ENCODE results near the gene CD109. TPM values are rescaled to one million over a fixed set of nuclear protein-coding genes. Genes with fewer than 3 reads are reported as not detected.
"Not testable (repeated sequence)": the region's sequence is repeated elsewhere in the genome, so short reads cannot be mapped to it uniquely, and the experiment has no call there.

CD109 gene
- polyA plus RNA-seq, 1 donor from 2014 or later, result not detected

DNA sequence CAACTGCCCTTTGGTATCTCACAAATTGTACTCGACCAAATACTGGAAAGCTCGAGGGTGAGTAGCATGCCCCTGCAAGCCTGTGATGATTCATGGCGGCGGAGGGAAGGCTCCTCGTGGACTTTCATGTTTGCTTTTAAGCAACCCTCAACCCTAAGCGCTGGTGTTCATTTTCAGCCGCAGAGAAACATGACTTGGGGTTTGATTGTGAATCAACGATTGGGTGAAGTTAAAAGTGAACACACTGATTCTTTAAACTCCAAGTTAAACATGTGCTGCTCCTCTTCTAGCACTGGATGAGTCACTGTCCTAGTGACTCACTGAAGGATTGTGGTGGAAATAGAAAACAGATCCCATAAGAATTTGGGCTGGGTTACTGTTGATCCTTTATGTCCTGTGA, 8.3 kb downstream of the CD109 start:
- no peaks in the 10 kb centered on the region for H3K36me3 Mint-ChIP-seq
- no peaks in the 10 kb centered on the region for H3K4me1 Mint-ChIP-seq
- H3K9me3 Mint-ChIP-seq, result no peaks in the 10 kb centered on the region
- no peak overlapping the region for H3K4me3 Mint-ChIP-seq
- peaks cover 7% of the 10 kb centered on the region for H3K27me3 Mint-ChIP-seq
- H3K27ac Mint-ChIP-seq, result no peak overlapping the region

DNA sequence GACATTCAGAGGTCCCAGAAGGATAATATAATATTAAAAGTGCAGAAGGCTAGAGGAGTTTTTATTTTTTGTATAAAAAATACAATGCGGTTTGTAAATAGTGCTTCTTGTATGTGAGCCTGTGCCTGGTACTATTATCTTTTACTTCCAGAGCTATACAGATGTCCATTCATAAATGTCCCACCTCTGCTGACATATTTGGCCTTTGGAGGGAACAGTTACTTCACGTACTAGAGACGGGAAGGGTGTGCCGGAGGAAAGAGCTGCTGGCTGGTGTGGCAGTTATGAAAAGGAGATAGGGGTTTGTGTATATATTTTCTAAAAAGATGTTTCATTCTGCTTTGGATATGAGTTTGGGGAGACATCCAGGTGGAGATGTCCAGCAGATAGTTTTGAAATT, 8.8 kb downstream of the CD109 start:
- H3K27me3 Mint-ChIP-seq, result peaks cover 7% of the 10 kb centered on the region

DNA sequence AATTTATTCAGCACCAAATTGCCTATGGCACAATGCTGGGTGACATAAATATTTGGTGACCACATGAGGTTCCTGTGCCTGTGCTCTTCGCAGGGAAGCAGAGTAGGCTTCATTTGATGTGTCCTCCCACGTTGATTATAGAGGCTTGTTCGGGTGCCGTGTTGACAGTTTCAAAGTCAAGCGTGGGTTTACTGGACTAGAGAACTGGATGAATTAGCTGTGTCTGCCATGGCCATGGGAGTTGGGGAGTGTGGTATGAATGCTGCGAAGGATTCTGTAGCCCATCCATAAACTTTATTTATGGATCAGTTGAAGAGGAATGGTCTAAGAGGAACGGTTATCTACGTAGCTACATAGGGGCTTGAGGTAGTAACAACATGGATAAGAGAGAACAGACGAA, 11.0 kb downstream of the CD109 start:
- H3K27me3 Mint-ChIP-seq, result peaks cover 1% of the 10 kb centered on the region
- H3K36me3 Mint-ChIP-seq, result no peaks in the 10 kb centered on the region
- no peaks in the 10 kb centered on the region for H3K4me1 Mint-ChIP-seq
- H3K27ac Mint-ChIP-seq, result no peak overlapping the region
- no peaks in the 10 kb centered on the region for H3K9me3 Mint-ChIP-seq
- H3K4me3 Mint-ChIP-seq, result no peak overlapping the region

More for the DNA sequence above, 8.8 kb downstream of the CD109 start:
- no peaks in the 10 kb centered on the region for H3K4me1 Mint-ChIP-seq
- H3K27ac Mint-ChIP-seq, result no peak overlapping the region
- H3K4me3 Mint-ChIP-seq, result no peak overlapping the region
- H3K9me3 Mint-ChIP-seq, result no peaks in the 10 kb centered on the region
- no peaks in the 10 kb centered on the region for H3K36me3 Mint-ChIP-seq

DNA sequence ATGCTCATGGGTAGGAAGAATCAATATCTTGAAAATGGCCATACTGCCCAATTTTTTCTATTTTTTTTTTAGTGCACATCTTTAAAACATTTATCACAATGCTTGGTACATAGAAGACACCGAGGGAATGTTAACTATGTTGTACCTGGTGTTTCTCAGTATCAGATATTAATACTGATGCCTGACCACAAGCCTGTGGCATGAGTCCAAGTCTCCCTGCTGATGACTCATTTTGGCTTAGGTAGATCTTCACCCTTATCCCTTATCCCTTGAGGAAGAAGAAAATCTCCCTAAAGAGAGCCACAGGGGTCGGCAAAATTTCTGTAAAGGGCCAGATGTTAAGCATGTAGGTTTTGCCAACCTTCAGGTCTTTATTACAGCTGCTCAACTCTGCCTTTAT, 14.5 kb downstream of the CD109 start:
- H3K27me3 Mint-ChIP-seq, result peaks cover 12% of the 10 kb centered on the region
- H3K4me3 Mint-ChIP-seq, result no peak overlapping the region
- H3K27ac Mint-ChIP-seq, result no peak overlapping the region
- peaks cover 0 to 3% (median 0%) of the 10 kb centered on the region in 3 donors for H3K4me1 Mint-ChIP-seq
- peaks cover 0 to 4% (median 0%) of the 10 kb centered on the region in 3 donors for H3K9me3 Mint-ChIP-seq
- H3K36me3 Mint-ChIP-seq, result no peaks in the 10 kb centered on the region

DNA sequence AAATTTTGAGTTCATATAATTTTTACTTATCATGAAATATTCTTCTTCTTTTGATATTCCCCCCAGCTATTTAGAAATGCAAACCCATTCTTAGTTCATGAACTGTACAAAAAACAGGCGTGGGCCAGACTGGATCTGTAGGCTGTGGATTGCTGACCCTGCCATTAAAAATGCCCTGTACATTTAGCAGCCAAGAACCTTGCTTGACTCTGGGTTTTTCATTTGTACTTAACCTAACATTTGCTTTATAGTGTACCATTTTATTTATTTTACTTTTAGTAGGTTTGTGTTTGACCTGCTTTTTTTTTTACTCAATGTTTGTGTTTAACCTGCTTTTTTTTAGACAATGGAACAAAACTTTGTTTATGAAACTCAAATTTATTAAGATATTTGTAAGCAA, 14.9 kb downstream of the CD109 start:
- Mint-ChIP-seq H3K36me3 (no peaks in the 10 kb centered on the region), H3K27me3 (peaks cover 12% of the 10 kb centered on the region), H3K4me1 (peaks cover 0 to 3% (median 0%) of the 10 kb centered on the region in 3 donors), H3K27ac (no peak overlapping the region), H3K4me3 (no peak overlapping the region), H3K9me3 (peaks cover 0 to 4% (median 0%) of the 10 kb centered on the region in 3 donors)

DNA sequence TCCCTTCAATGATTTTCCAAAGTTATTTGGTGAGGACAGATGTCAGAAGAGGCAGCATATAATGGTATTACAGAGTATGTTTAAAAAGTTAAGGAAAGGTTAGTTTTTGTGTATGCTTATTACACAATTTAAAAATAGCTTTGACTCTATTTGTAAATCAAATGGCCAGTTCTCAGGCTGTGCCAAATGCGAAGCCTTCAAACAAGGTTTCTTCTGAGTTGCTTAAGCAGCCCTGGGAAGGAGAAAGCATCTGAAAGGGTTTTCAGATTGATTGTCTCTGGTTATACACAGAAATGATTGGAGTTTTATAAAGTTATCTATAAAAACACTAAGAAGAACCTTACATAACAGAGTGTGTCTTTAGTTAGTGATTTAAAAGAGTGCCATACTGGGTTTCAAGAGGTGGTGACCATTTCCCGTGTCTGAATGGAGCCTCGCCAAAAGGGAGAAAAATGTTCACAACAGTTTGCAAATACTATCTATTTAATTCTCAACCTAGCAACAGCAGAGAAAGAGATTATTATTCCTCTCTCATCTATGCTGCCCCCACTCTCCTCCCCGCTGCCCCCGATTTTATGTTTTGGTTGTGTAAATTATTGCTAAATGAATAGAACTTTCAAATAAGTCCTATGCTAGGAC, 16.7 kb downstream of the CD109 start:
- H3K9me3 Mint-ChIP-seq, result peaks cover 0 to 4% (median 0%) of the 10 kb centered on the region in 3 donors
- H3K27ac Mint-ChIP-seq, result no peak overlapping the region
- no peaks in the 10 kb centered on the region for H3K36me3 Mint-ChIP-seq
- peaks cover 12% of the 10 kb centered on the region for H3K27me3 Mint-ChIP-seq
- peaks cover 0 to 3% (median 0%) of the 10 kb centered on the region in 3 donors for H3K4me1 Mint-ChIP-seq
- H3K4me3 Mint-ChIP-seq, result no peak overlapping the region

DNA sequence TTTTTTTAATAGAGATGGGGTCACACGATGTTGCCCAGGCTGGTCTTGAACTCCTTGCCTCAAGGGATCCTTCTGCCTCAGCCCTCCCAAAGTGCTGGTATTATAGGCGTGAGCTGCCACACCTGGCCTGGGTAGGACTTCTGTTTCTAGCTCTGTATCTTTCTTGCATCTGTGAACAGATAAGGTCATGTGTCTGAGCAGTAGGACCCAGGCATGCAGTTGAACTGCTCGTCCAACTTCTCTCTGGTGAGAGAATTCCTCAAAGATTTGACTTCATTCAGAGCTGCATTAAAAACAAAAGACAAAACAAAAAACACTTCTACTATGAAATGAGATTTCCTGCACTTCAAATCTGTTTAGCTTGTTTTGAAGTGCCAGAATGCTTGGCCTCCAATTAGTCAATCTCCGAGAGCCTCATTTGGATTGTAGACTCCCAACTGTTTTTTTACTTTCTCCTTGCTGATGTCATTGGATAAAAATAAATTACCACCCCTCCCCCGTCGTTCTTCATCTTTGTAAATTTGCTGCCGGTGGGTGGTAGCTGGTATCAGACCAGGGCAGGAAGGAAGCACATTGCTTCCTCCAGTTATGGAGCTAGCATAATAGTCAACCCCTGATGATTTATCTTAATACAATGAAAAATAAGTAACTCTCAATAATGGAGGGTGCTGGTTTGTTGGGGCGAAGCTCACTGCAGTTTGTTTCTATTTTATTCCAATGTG, 17.6 kb downstream of the CD109 start:
- Mint-ChIP-seq H3K9me3 (peaks cover 0 to 4% (median 0%) of the 10 kb centered on the region in 3 donors), H3K4me3 (no peak overlapping the region), H3K27ac (no peak overlapping the region), H3K27me3 (peaks cover 11% of the 10 kb centered on the region), H3K36me3 (no peaks in the 10 kb centered on the region), H3K4me1 (peaks cover 0 to 3% (median 0%) of the 10 kb centered on the region in 3 donors)

DNA sequence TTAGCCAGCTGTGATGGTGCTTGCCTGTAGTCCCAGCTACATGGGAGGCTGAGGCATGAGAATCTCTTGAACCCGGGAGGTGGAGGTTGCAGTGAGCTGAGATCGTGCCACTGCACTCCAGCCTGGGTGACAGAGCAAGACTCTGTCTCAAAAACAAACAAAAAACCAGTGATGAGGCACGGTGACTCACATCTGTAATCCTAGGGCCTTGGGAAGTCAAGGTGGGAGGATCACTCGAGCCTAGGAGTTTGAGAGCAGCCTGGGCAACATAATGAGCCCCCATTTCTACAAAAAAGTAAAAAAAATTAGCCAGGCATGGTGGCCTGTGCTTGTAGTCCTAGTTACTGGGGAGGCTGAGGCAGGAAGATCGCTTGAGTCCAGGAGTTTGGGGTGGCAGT, 19.1 kb downstream of the CD109 start:
- H3K4me1 Mint-ChIP-seq, H3K4me3 Mint-ChIP-seq, H3K27ac Mint-ChIP-seq, H3K36me3 Mint-ChIP-seq, H3K9me3 Mint-ChIP-seq: not testable (repeated sequence)
- peaks cover 11% of the 10 kb centered on the region for H3K27me3 Mint-ChIP-seq

DNA sequence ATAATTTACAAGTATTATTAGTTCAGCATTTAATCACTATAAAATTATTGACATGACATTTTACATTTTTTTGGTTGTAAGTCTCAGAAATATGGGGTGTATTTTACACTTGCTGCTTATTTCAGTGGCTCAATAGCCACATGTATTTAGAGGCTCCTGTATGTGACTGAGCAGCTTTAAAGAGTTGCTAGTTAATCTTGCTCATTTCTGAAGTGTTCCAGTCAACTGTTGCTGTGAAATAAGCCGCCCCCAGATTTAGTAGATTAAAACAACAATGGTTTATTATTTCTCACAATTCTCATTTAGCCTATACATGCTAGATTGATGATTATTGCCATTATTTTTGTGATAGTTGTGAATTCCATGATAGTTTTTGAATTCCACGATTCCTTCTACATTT, 23.0 kb downstream of the CD109 start:
- H3K4me3 Mint-ChIP-seq, result no peak overlapping the region
- H3K36me3 Mint-ChIP-seq, result no peaks in the 10 kb centered on the region
- H3K4me1 Mint-ChIP-seq, result peaks cover 0 to 2% (median 0%) of the 10 kb centered on the region in 3 donors
- H3K9me3 Mint-ChIP-seq, result peaks cover 0 to 4% (median 0%) of the 10 kb centered on the region in 3 donors
- H3K27me3 Mint-ChIP-seq, result peaks cover 11% of the 10 kb centered on the region
- H3K27ac Mint-ChIP-seq, result no peak overlapping the region

DNA sequence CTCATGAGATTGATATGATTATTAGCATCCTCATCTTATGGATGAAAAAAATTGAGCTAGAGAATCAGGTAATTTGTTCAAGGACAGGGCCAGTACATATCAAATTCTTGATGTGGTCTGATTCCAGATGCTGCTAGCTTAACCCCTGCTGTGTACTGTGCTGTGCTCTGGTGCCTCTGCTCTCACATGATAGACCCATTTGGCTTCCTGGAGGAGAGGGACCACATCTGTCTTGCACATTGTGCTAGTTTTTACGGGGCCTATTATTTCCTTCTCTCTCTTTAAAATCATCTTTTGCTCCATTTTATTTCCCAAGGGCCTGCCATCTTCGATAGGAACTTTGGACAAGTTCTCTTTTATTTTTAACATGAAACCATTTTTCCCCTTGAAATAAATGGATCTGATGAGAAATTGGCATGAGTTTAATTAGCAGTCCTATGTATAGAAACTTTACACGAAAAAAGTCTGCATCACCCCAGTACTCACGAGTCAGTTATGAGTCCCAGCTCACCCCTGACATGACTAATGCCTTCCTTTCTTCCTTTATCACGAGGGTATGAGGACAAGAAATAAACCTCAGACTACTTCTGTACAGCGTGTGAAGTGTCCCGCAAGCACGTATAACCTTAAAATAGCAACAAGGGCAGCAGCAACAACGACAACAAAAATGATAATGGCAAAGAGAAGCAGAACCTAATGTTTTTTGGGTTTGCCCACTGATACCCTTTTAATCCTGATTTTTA, 26.5 kb downstream of the CD109 start:
- H3K36me3 Mint-ChIP-seq, result no peaks in the 10 kb centered on the region
- H3K4me1 Mint-ChIP-seq, result peaks cover 2 to 5% (median 3%) of the 10 kb centered on the region in 3 donors
- H3K27ac Mint-ChIP-seq, result no peak overlapping the region
- H3K4me3 Mint-ChIP-seq, result no peak overlapping the region
- H3K9me3 Mint-ChIP-seq, result no peaks in the 10 kb centered on the region
- peaks cover 4% of the 10 kb centered on the region for H3K27me3 Mint-ChIP-seq

DNA sequence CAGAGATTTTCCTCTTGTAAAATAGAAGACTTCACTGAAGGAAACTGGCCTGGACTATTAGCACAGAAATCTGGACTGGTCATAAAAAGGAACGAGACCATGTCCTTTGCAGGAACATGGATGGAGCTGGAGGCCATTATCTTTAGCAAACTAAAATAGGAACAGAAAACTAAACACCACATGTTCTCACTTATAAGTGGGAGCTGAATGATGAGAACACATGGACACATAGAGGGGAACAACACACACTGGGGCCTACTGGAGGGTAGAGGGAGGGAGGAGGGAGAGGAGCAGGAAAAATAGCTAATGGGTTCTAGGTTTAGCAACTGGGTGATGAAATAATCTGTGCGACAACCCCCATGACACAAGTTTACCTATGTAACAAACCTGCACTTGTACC, 27.5 kb downstream of the CD109 start:
- H3K4me1 Mint-ChIP-seq, H3K36me3 Mint-ChIP-seq, H3K4me3 Mint-ChIP-seq, H3K9me3 Mint-ChIP-seq, H3K27me3 Mint-ChIP-seq, H3K27ac Mint-ChIP-seq: not testable (repeated sequence)

DNA sequence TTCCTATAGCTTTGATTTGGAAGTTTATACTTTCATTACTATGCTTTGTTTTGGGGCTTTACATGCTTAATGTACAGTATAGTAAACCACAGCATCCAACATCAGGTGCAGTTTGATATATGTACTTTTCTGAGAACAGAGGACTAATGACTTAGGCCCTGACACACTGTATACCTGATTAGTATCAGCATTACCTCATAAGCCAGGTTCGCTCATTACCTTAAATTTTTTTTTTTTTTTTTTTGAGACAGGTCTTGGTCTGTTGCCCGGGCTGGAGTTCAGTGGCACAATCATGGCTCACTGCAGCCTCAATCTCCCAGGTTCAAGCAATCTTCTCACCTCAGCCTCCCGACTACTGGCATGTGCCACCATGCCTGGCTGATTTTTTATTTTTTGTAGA, 28.4 kb downstream of the CD109 start:
- Mint-ChIP-seq H3K9me3 (no peaks in the 10 kb centered on the region), H3K36me3 (peaks cover 3% of the 10 kb centered on the region), H3K27me3 (peaks cover 4% of the 10 kb centered on the region), H3K27ac (no peak overlapping the region), H3K4me1 (peaks cover 2 to 5% (median 3%) of the 10 kb centered on the region in 3 donors), H3K4me3 (no peak overlapping the region)

DNA sequence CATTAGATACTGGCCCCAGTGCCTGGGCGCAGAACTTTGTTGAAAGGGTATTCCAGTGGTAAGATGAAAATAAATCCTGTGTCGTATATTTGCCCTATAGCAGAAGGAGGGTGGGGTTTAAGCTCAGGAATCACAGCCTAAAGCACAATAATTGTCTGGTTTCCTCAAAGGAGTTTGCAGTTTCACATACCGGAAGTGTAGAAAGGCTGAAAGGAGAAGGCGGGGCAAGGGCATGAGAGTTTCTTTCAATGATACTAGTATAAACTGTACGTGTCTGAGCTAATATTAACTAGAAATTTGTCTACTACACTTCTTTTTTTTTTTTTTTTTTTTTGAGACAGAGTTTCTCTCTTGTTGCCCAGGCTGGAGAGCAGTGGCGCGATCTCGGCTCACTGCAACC, 29.2 kb downstream of the CD109 start:
- peak overlapping the region; percentile 38 to 86 (median 60) for H3K4me3 Mint-ChIP-seq
- H3K27me3 Mint-ChIP-seq, H3K36me3 Mint-ChIP-seq, H3K27ac Mint-ChIP-seq, H3K4me1 Mint-ChIP-seq, H3K9me3 Mint-ChIP-seq: not testable (repeated sequence)

DNA sequence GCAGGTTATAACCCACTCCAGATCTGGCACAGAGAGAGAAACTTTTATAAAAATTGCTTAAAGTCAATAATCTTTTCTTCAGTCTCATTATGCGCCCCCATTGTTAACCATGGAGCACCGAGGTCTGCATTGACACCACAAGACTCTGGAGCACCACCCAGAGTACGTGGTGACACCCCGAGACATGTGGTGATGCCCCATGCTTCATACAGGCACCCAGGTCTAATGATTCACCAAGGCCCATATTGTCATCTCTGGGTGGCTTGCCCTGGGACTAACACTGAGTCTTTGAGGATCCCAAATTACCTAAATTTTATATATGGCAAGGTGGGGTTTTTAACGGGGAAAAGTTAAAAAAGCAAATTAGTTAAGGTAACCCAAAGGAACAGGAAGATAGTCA, 31.1 kb downstream of the CD109 start:
- no peak overlapping the region for H3K4me3 Mint-ChIP-seq
- H3K27me3 Mint-ChIP-seq, result no peaks in the 10 kb centered on the region
- peaks cover 2 to 5% (median 3%) of the 10 kb centered on the region in 3 donors for H3K4me1 Mint-ChIP-seq
- no peaks in the 10 kb centered on the region for H3K9me3 Mint-ChIP-seq
- H3K36me3 Mint-ChIP-seq, result peaks cover 3% of the 10 kb centered on the region
- H3K27ac Mint-ChIP-seq, result no peak overlapping the region

DNA sequence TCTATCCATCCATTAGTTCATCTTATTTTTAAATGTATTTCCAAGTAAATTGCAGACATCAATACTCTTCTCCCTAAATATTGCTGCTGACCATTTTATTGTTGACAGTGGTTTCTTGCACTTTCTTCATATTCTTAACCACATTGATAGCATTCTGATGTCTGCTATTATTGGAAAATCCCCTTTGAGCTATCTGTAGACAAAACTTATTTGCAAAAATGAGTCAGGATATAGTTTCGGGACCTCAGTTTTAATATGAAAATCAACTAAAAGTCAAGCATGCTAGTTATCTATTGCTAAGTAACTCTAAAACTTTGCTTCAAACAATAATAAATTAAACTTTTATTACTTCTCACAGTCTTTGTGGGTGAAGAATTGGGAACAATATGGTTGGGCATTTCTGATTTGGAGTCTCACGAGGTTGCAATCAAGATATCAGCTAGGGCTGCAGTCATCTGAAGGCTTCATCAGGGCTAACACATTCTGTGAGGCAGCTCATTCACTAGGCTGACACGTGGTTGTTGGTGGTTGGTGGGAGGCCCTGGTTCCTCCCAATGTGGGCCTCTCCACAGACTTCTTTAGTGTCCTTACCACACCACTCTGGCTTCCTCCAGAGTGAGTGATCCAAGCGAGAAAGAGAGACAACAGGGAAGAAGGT, 32.7 kb downstream of the CD109 start:
- Mint-ChIP-seq H3K36me3 (peaks cover 3% of the 10 kb centered on the region), H3K4me1 (peaks cover 2 to 10% (median 5%) of the 10 kb centered on the region in 3 donors), H3K9me3 (no peaks in the 10 kb centered on the region), H3K27ac (no peak overlapping the region), H3K27me3 (no peaks in the 10 kb centered on the region), H3K4me3 (no peak overlapping the region)
